GM04503 (cell line): ENCODE measurements around the gene P3H1.

Experiments
- DNase-seq: peaks from one replicate; pipeline ENCODE4 v3.0.0-alpha.2; 2012; ENCODE audit warnings: low read depth

The P3H1 gene

GRCh38 chr1:42744148-42744413 is 22.7 kb downstream of the P3H1 start:
- DNase-seq = no peak

DNA sequence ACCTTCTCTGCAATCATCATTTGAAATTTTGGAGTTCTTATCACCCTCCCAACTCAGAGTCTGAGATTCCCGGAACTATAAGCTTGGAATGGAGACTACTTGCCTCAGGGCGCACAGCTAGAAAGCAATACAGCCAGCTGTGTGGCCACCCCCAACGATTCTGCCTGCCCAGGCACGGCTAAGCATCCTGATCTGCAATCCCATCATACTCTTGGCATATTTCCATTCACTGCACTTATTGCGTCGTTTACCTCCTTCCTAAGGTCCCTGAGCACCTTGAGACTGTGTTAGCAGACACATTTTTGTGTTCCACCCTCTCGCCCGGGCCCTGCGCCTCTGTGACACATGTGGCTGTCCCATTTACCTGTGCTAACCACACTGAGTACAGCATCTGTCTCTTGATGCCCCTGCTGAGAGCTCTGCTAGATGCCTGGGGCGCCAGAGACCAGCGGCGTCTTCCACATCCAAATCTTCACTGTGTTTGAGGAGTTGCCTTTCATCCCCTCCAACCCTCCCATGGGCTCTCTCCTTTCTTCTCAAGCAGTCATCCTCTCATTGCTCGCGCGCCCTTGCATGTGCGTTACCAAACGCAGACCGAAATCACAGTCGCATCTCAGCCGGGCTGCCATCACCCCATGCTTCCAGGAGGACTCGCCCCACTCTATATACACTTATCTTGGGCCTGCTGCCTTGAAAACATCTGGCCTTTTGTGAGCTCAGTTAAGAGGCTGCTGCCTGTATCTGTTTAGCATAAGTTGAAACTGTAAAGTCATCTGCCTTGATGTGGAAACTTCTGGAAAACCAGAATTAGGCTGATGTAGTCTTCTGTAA is 23.3 kb downstream of the P3H1 start:
- no peak for DNase-seq

DNA sequence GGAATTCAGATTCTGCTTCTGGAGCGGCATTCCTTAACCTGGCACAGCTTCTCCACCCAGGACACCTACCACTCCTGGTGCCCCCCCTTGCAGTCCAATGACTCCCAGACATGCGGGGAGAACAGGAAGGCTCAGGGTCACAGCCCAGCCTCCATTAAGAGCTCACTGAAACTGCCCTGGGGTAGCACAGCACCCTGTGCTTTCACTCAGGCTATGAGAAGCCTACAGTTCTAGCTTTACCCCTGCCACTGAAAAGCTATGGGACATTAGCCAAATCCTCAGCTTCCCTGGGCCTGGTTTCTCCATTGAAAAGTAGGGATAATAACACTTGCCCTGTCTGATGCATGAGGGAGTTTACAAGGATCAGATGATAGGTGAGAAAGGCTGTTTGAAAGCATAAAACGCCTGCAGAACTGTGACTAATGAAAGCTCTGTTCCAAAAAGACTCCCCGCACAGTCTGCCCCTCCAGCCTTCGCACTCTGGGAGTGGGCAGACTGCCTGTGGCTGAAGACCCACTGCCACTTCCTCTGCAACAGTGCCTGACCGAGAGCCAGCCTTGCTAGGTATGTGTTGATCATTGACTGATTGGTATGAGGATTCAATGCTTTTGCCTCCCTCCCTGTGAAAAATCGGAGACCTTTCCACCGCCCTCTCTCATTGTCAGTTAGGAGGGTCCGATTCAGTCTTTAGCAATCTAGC is 24.1 kb downstream of the P3H1 start:
- DNase-seq = no peak

DNA sequence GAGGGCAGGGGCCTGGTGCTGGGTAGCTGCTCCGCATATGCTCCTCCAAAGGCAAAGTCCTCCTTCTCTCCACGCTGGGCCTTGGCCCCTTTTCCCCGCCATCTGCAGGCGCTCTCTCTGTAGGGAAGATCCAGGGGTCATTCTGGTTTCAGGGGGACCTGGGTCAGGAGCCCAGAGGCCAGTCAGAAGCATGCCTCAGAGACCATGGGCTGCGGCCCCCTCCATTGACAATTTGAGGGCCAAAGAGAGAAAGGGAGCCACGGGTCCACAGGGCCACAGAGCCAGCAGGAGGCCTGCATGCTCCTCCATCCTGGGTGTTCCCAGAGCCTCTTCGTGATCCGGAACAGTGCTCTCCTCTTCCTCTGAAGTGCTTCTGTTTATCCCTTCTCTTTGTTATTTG is 24.7 kb downstream of the P3H1 start:
- no peak for DNase-seq

- DNase-seq = no peak
These were observed 25.1 kb downstream of the P3H1 start for GRCh38 chr1:42741706-42742105.

DNA sequence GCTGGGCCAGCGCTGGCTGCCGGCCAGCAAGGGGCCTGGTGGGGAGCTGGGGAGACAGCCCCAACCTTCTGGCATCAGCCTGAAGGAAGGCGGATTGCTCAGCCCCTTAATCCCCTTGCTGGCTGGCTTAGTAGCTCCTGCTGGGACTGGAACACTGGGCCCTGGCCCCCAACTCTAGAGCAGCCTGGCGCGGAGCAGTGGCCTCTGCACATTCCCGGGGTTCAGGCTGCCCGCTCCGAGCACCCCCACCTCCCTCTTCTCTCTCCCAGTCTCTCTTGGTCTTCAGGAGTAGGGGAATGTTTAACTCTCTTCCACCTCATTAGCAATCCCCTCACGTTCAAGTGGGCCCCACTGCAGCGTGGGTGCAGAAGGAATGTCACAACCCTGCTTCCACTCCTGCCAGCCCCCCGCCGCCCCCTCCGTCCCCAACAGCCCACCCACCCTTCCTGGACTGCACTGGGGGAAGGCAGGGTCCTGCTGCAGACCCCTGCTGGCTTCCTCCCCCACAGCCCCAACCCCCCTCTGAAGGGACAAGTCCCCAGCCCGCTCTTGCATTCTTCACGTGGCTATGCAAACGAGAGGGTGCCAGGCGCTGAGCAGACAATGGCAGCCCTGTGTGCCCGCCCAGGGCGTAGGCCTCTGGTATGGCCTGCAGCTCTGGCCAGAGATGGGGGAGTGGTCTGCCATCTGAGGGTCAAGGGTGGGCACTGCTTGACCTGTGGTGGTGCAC is 25.8 kb downstream of the P3H1 start:
- DNase-seq = no peak

DNA sequence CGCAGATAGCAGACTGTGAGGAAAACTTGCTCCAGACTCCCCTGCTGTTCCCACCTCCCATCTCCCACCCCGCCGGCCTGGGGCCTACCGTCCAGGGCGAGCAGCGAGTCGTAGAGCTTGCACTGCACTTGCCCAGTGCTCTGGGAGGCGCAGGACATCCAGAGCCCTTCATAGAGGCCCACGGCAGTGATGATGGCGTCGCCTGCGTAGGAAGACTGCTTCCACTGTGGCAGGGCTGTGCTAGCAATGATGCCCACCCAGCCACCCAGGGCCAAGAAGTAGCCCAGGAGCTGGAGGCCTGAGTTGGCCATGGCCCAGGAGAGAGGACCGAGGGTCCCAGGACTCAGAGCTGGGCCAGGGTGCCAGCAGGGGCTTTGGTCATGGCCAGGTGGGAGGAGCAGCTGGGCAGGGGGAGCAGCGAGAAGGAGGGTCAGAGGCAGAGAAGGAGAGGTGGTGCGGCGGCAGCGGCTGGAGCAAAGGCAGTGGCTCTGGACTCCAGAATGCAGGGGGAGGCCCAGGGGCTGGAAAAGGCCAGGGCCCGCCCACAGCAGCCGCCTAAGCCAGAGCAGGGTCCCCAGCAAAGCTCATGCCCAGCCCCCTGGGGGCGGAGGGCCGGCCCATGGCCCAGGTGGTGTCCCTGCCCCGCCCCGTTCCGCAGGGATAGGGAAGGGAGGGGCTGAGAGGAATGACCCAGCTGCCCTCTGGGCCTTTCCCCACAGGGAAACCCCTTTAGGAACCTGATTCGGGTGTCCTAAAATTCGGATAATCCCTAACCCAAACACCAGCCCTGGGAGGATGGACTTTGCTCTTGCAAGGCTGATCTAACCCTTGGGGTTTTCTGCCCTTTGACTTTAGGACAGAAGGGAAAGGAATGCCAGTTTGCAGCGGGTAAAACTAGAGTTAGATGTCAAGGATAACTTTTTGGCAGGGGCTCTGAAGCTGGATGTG is 26.8 kb downstream of the P3H1 start, which contains the start of gene CLDN19:
TSS of gene CLDN19 (minus strand) at position 484 of the 948 bp plus-strand sequence. CDS start at position 311, 173 bp downstream.
- DNase-seq = no peak

DNA sequence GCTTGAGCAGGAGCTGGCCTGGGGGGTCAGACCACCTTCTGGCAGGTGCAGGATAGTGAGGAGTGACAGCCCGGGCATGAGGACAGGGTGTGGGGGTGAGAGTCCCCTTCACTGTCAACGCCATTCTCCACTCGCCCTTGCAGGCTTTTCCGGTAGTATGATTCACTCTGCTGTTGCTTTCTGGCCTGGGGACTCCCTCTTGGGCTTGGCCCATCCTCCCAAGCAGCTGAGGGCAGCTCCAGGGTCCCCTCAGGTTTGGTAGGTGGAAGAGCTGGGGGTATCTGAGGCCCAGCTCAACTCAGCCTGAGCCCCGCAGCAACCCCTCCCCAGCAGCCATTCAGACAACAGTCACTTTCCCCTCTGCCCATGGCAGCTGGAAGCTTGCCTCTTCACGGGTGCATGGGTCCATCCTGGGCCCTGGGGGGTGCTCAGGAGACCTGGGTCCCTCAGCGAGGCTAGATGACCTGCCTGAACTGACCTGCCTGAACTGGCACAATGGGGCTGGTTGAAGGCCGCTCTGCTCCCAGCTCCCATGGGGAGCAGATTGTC is 28.1 kb downstream of the P3H1 start:
- no peak for DNase-seq

- DNase-seq = no peak
These were observed 28.7 kb downstream of the P3H1 start for GRCh38 chr1:42737986-42738677.

- no peak for DNase-seq
These were observed 29.6 kb downstream of the P3H1 start for GRCh38 chr1:42737257-42737656.

GRCh38 chr1:42736571-42737200 is 30.1 kb downstream of the P3H1 start:
- no peak for DNase-seq

DNA sequence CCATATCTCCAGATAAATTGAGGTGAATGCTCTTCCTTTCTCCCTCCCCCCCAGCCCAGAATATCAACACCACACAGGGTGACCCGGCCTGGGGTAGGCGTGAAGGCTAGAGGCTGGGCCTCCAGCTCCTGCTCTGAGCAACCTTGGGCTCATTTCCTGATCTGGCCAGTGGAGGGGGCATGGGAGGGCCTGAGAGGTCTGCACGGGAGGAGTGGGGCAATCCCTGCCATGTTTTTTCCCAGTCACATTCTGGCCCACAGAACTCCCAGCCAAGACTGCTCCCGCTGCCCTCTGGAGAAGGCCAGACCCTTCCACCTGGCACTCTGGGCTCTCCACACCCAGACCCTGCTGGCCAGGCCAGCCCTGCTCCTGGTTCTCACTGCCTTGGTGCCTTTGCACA is 30.7 kb downstream of the P3H1 start:
- no peak for DNase-seq

- no peak for DNase-seq
These were observed 31.2 kb downstream of the P3H1 start for GRCh38 chr1:42735477-42736105.

GRCh38 chr1:42735056-42735455 is 31.8 kb downstream of the P3H1 start:
- DNase-seq = no peak

- no peak for DNase-seq
These were observed 32.4 kb downstream of the P3H1 start for GRCh38 chr1:42734201-42735035.

- no peak for DNase-seq
These were observed 33.2 kb downstream of the P3H1 start for GRCh38 chr1:42733415-42734200.

DNA sequence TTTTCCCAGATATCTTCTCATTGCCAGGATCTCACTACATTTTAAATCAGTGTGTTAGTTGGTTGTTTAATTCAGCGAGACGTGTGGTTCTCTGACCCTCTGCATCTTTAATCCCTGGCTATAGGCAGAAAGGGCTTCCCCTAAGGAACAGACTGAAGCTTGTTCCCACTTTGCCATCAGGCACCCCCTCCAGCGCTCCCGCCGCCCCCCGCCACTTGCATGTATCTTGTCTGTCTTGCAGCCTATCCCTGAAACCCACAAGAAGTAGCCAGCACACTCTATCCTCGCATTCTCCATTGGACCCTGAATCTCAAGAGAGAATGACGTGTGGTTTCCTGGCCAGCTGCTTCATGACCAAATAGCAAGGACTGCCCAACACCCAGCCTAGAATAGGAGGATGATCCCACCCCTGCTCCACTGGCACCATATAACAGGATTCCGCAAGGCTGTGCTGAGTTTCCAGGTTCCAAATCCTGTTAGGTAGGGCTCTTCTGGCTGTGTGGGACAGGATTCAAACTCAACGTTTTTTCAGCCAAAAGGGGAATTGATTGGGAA is 34.6 kb downstream of the P3H1 start:
- DNase-seq = no peak

DNA sequence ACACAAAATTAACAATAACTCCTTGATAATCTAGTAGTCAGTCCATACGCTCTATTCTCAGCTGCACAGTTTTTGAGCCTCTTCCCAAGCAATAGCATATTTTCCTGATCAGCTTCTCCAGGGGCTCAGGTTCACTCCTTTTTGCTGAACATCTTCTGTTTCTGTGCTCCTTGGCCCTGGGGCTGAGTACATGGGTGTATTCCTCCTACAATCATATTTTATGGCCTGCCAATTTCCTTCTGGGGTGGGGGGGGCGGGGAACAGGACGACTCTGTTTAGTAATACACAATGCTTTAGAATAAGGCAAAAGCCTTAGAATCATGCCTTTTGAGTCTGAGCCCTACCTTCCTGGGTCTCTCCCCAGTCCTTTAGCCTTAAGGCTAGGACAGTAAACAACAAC is 35.2 kb downstream of the P3H1 start:
- no peak for DNase-seq
